Parathyroid adenoma (tissue), 2 donors: ENCODE results near the gene C4orf50.

ENCODE experiments used
- H2AFZ ChIP-seq: fragments of 300-600 bp; sonication (generic); one replicate; pipeline ENCODE4 v1.7.0; 2017; ENCODE audit warnings: antibody characterized with exemption, mild to moderate bottlenecking
- H3K27ac ChIP-seq: fragments of 300-600 bp; sonication (generic); one replicate; pipeline ENCODE4 v1.7.0; 2017
- H3K27me3 ChIP-seq: fragments of 300-600 bp; sonication (generic); one replicate; pipeline ENCODE4 v1.7.0; 2017; ENCODE audit warnings: low read length; ENCODE audit not compliant: control insufficient read depth, insufficient read depth
- H3K36me3 ChIP-seq: fragments of 300-600 bp; sonication (generic); one replicate; pipeline ENCODE4 v1.7.0; 2017; ENCODE audit warnings: low read length; ENCODE audit not compliant: control insufficient read depth, insufficient read depth
- H3K4me1 ChIP-seq: fragments of 300-600 bp; sonication (generic); one replicate; pipeline ENCODE4 v1.7.0; 2017; ENCODE audit warnings: control low read depth
- H3K4me2 ChIP-seq: fragments of 300-600 bp; sonication (generic); one replicate; pipeline ENCODE4 v1.7.0; 2017; ENCODE audit warnings: low read length
- H3K4me3 ChIP-seq: fragments of 300-600 bp; sonication (generic); one replicate; pipeline ENCODE4 v1.7.0; 2017; ENCODE audit warnings: low read depth, low read length
- H3K79me2 ChIP-seq: fragments of 300-600 bp; sonication (generic); one replicate; pipeline ENCODE4 v1.7.0; 2017; ENCODE audit warnings: control low read depth
- H3K9ac ChIP-seq: fragments of 300-600 bp; sonication (generic); one replicate; pipeline ENCODE4 v1.7.0; 2017; ENCODE audit warnings: mild to moderate bottlenecking
- H3K9me3 ChIP-seq: fragments of 300-600 bp; sonication (generic); one replicate; pipeline ENCODE4 v1.7.0; 2017; ENCODE audit warnings: low read length; ENCODE audit not compliant: control insufficient read depth
- TF ChIP-seq, protein P1 (sequence below): fragments of 300-600 bp; sonication (generic); IDR thresholded peaks from one replicate; pipeline ENCODE4 v1.7.0; 2017; ENCODE audit warnings: antibody characterized with exemption, mild to moderate bottlenecking
- donor health status: primary hyperparathyroidism.

The C4orf50 gene

DNA sequence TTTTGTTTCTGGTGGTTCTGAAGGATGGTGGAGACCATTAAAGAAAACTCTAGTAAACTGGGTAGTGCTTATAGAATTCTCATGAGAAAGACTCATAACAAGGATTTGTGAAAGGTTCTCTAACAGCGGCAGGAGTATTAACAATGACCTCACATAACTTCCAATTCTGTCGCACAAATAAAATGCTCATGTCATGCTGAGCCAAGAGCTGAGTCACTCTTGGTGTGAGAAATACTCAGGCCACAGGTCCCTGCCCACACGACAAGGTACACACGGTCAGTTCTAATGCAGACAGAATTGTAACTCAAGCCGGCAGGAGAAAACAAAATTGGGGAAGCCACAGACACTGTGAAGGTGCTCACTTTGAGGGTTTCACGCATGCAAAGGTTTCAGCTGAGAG, 34.4 kb upstream of the C4orf50 start:
- Histone ChIP-seq H3K9me3 (no peaks in the 10 kb centered on the region), H3K4me2 (no peak overlapping the region), H3K36me3 (no peaks in the 10 kb centered on the region), H2AFZ (no peak overlapping the region), H3K27ac (no peak overlapping the region), H3K4me1 (no peaks in the 10 kb centered on the region), H3K27me3 (no peaks in the 10 kb centered on the region), H3K79me2 (no peaks in the 10 kb centered on the region), H3K4me3 (no peak overlapping the region), H3K9ac (no peak overlapping the region)
- TF ChIP-seq, protein P1, sequence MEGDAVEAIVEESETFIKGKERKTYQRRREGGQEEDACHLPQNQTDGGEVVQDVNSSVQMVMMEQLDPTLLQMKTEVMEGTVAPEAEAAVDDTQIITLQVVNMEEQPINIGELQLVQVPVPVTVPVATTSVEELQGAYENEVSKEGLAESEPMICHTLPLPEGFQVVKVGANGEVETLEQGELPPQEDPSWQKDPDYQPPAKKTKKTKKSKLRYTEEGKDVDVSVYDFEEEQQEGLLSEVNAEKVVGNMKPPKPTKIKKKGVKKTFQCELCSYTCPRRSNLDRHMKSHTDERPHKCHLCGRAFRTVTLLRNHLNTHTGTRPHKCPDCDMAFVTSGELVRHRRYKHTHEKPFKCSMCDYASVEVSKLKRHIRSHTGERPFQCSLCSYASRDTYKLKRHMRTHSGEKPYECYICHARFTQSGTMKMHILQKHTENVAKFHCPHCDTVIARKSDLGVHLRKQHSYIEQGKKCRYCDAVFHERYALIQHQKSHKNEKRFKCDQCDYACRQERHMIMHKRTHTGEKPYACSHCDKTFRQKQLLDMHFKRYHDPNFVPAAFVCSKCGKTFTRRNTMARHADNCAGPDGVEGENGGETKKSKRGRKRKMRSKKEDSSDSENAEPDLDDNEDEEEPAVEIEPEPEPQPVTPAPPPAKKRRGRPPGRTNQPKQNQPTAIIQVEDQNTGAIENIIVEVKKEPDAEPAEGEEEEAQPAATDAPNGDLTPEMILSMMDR = no peak

DNA sequence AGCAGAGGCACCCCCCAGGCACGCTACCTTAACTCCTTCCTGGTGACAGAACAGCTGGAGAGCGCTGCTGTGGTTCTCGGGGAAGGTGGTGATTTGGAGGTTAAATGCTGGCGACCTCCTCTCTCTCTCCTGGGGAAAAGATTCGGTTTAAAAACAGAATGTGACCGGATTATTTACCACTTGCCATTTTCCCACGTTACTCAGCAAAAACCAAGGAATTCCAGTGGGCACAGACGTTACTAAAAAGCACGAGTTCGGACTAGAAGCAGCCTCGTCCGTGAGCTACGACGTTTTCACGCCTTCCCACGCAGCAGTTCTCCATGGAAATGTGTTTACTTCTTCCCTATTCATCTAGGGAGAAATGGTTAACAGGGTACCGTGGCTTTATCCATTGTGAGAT, 32.3 kb upstream of the C4orf50 start:
- Histone ChIP-seq H3K9me3 (no peaks in the 10 kb centered on the region), H2AFZ (no peak overlapping the region), H3K4me1 (no peaks in the 10 kb centered on the region), H3K27ac (no peak overlapping the region), H3K4me2 (no peak overlapping the region), H3K4me3 (no peak overlapping the region), H3K9ac (no peak overlapping the region), H3K27me3 (no peaks in the 10 kb centered on the region), H3K36me3 (no peaks in the 10 kb centered on the region), H3K79me2 (no peaks in the 10 kb centered on the region)
- TF ChIP-seq, protein P1 = no peak

DNA sequence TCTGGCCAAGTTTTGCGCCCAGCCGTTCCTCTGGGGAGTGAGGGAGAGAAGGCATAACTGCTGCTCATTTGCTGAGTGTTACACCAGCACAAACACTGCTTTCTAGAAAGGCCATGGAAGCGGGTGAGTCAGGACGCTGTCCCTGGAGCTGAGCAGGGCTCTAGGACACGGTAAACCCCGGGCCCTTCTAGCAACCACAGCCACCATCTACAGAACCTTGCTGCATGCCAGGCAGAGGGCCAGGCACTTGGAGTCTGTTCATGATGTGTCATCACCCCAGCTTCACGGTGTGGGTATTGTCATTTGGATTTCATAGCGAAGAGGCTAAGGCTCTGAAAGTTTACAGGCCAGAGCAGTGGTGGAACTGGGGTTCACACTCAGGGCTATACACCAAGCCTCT, 31.8 kb upstream of the C4orf50 start:
- Histone ChIP-seq H3K9ac (no peak overlapping the region), H3K4me1 (no peaks in the 10 kb centered on the region), H3K79me2 (no peaks in the 10 kb centered on the region), H3K4me3 (no peak overlapping the region), H3K4me2 (no peak overlapping the region), H3K36me3 (no peaks in the 10 kb centered on the region), H3K27me3 (peaks cover 1% of the 10 kb centered on the region), H2AFZ (no peak overlapping the region), H3K9me3 (no peaks in the 10 kb centered on the region), H3K27ac (no peak overlapping the region)
- TF ChIP-seq, protein P1 = no peak

DNA sequence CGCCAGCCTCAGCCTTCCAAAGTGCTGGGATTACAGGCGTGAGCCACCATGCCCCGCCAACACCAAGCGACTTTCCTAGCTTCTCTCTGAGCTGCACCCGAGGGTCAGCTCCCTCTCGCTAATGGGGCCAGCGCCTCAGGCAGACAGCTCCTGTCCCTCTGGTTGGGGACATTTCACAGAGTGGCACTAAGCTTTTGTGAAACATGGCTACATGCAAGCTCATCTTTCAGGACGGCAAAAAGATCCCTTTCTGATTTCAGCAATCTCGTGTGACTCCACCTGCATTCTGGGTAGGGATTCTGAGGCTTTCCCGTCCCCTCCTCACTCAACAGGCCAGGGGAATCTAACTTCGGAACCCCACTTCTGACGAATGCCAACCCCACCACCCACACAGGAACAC, 31.0 kb upstream of the C4orf50 start:
- TF ChIP-seq, protein P1 = no peak
- Histone ChIP-seq H3K4me2 (no peak overlapping the region), H3K9ac (no peak overlapping the region), H3K27me3 (peaks cover 2% of the 10 kb centered on the region), H3K79me2 (no peaks in the 10 kb centered on the region), H3K4me1 (no peaks in the 10 kb centered on the region), H3K36me3 (no peaks in the 10 kb centered on the region), H2AFZ (no peak overlapping the region), H3K27ac (no peak overlapping the region), H3K9me3 (no peaks in the 10 kb centered on the region), H3K4me3 (no peak overlapping the region)

DNA sequence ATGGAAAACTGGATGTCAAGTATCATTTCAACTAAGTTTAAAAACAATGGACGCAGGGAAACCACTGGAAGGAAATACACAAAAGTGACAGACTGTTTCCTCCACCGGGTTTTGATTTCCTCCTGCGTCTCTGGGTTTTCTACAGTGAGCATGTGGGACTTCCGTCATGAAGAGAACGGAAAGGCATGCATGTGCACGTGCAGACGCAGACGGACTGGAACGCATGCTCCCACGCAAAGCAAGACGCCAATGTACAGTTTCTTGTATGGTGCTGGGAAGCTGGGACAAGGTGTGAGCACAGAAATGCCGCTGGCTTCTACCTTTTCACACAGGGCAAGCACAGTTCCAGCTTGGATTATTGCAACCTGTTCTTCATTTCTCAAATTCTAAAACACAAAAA, 30.3 kb upstream of the C4orf50 start:
- TF ChIP-seq, protein P1 = no peak
- H3K27ac ChIP-seq = no peak overlapping the region
- no peaks in the 10 kb centered on the region for H3K9me3 ChIP-seq

More for the DNA sequence above, 30.3 kb upstream of the C4orf50 start:
- Histone ChIP-seq H3K4me1 (no peaks in the 10 kb centered on the region), H3K79me2 (no peaks in the 10 kb centered on the region), H3K27me3 (peaks cover 2% of the 10 kb centered on the region), H3K4me3 (no peak overlapping the region), H3K36me3 (no peaks in the 10 kb centered on the region), H2AFZ (no peak overlapping the region), H3K9ac (no peak overlapping the region), H3K4me2 (no peak overlapping the region)
